HL-60 (cell line): ENCODE data around the gene BHMT.

Source experiments
- GABPA ChIP-seq: IDR thresholded peaks from 2 replicates; pipeline ENCODE4 v1.6.1; 2012; ENCODE audit warnings: low read depth
- POLR2AphosphoS5 ChIP-seq: IDR thresholded peaks from 2 replicates; pipeline ENCODE4 v1.6.1; 2012; ENCODE audit warnings: low read depth
- TF ChIP-seq, protein P1 (sequence below): IDR thresholded peaks from one replicate; pipeline ENCODE4 v1.5.1; 2011; ENCODE audit warnings: low read length, control low read depth, inconsistent platforms; ENCODE audit not compliant: insufficient read depth
- TF ChIP-seq, protein P2 (sequence below): IDR thresholded peaks from 2 replicates; pipeline ENCODE4 v1.6.1; 2012; ENCODE audit warnings: low read depth; ENCODE audit not compliant: insufficient replicate concordance

DNA sequence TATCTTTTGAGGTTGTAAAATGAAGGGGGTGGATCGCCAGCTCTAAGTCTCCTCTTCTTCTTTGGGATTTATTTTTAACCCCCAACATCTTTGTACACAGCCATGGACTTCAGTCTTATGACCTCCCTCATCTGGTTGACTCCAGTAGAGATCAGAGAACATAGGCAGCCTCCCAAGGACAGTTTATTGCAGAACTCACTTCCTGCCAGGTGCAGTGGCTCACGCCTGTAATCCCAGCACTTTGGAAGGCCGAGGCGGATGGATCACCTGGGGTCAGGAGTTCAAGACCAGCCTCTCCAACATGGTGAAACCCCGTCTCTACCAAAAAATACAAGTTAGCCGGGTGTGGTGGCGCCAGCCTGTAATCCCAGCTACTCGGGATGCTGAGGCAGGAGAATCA lies 2.8 kb upstream of the BHMT start:
- TF ChIP-seq, protein P1, sequence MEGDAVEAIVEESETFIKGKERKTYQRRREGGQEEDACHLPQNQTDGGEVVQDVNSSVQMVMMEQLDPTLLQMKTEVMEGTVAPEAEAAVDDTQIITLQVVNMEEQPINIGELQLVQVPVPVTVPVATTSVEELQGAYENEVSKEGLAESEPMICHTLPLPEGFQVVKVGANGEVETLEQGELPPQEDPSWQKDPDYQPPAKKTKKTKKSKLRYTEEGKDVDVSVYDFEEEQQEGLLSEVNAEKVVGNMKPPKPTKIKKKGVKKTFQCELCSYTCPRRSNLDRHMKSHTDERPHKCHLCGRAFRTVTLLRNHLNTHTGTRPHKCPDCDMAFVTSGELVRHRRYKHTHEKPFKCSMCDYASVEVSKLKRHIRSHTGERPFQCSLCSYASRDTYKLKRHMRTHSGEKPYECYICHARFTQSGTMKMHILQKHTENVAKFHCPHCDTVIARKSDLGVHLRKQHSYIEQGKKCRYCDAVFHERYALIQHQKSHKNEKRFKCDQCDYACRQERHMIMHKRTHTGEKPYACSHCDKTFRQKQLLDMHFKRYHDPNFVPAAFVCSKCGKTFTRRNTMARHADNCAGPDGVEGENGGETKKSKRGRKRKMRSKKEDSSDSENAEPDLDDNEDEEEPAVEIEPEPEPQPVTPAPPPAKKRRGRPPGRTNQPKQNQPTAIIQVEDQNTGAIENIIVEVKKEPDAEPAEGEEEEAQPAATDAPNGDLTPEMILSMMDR, result no peak
- TF ChIP-seq POLR2AphosphoS5, result no peak
- TF ChIP-seq, protein P2, sequence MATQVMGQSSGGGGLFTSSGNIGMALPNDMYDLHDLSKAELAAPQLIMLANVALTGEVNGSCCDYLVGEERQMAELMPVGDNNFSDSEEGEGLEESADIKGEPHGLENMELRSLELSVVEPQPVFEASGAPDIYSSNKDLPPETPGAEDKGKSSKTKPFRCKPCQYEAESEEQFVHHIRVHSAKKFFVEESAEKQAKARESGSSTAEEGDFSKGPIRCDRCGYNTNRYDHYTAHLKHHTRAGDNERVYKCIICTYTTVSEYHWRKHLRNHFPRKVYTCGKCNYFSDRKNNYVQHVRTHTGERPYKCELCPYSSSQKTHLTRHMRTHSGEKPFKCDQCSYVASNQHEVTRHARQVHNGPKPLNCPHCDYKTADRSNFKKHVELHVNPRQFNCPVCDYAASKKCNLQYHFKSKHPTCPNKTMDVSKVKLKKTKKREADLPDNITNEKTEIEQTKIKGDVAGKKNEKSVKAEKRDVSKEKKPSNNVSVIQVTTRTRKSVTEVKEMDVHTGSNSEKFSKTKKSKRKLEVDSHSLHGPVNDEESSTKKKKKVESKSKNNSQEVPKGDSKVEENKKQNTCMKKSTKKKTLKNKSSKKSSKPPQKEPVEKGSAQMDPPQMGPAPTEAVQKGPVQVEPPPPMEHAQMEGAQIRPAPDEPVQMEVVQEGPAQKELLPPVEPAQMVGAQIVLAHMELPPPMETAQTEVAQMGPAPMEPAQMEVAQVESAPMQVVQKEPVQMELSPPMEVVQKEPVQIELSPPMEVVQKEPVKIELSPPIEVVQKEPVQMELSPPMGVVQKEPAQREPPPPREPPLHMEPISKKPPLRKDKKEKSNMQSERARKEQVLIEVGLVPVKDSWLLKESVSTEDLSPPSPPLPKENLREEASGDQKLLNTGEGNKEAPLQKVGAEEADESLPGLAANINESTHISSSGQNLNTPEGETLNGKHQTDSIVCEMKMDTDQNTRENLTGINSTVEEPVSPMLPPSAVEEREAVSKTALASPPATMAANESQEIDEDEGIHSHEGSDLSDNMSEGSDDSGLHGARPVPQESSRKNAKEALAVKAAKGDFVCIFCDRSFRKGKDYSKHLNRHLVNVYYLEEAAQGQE, result no peak
- no peak for TF ChIP-seq GABPA
